Measurements from ENCODE around the gene PIGQ. TPM values are rescaled to one million over a fixed set of nuclear protein-coding genes. Genes with fewer than 3 reads are reported as not detected.

PIGQ gene
- total RNA-seq, 1 experiment from 2014 or later, result 58.0 TPM

DNA sequence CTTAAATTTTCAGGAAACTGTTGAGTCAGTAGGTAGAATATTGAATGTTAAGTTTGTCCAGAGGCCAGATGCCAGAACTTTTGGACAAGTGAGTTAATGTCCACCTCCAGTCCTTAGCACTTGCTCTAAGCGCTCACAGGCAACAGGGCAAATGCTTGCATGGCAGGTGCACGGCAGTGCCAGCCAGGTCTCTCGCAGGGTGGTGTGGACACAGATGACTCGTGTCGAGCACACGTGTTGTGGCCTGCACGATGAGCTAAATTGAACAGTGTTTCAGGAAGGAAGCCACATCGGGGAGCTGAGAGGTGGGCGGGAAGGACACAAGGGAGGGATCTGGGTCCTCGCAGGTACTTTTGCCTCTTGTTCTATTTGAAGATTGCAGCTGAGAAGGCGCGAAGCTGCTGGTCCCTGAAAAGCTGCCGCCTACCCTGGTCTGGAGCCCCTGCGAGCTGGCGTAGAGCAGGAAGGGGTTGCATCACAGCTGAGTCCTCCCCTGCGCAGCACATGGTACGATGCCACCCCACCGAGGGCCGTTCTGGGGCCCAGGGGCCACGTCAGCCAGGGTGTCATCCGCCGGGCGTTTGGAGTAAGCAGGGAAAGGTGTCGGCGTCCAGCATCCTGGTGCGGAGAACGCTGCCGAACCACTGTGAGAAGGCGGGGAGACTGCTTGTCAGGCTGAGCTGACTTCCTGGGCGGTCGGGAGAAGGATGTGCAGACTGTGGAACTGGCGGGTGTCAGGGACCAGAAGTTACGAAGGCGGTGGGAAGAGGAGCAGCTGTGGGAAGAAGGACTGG lies 26.4 kb downstream of the PIGQ start:
- no CpG with 5 or more reads among the region's 34 CpGs for WGBS (ENCODE audit: extremely low coverage, insufficient read length, low lambda C conversion rate)
- peak overlapping the region in 2 of 3 experiments; percentile 11 to 21; a peak in 5 of 7 replicates for H3K27ac Mint-ChIP-seq
- no peak overlapping the region for H2BK12ac ChIP-seq (ENCODE audit: insufficient read length, low read depth, low read length)
- no peak overlapping the region for H3K56ac ChIP-seq (ENCODE audit: insufficient read length, low read depth, low read length)
- no peaks in the 10 kb centered on the region for H4K20me1 ChIP-seq (ENCODE audit: control insufficient read depth, insufficient read depth, insufficient read length)
- no peak overlapping the region for H3K23ac ChIP-seq (ENCODE audit: insufficient read length, low read depth, low read length)
- no peak overlapping the region for H2AK5ac ChIP-seq (ENCODE audit: insufficient read length, low read length)
- H3K27ac ChIP-seq (ENCODE audit: insufficient read length, low read depth, low read length), result no peak overlapping the region
- no peak overlapping the region for H2BK5ac ChIP-seq (ENCODE audit: insufficient read length, low read length)
- H3K4me1 ChIP-seq (ENCODE audit: insufficient read depth, low read length), result no peaks in the 10 kb centered on the region
- H2BK120ac ChIP-seq (ENCODE audit: low read depth, low read length, poor library complexity, severe bottlenecking), result no peak overlapping the region
- no peak overlapping the region for H3K9ac ChIP-seq (ENCODE audit: extremely low read depth, insufficient read length, low read length)
- no peak overlapping the region; the same call in 1 of the 2 replicates for H3K14ac ChIP-seq (ENCODE audit: insufficient read depth, low read length)
- no peak for DNase-seq
- H2BK20ac ChIP-seq (ENCODE audit: low read depth, low read length, poor library complexity, severe bottlenecking), result no peak overlapping the region
- H3T11ph ChIP-seq (ENCODE audit: low read length), result no peak overlapping the region
- H4K5ac ChIP-seq (ENCODE audit: insufficient read length, low read depth, low read length), result no peak overlapping the region
- no peak overlapping the region for H2AFZ ChIP-seq (ENCODE audit: low read length)
- no peak overlapping the region for H4K91ac ChIP-seq (ENCODE audit: insufficient read length, low read depth, low read length)
- H4K8ac ChIP-seq (replicated peaks; ENCODE audit: insufficient read length, low read depth, low read length), result no peak overlapping the region
- no peaks in the 10 kb centered on the region for H3K9me3 ChIP-seq (ENCODE audit: control insufficient read depth, low read depth, low read length)
- no peaks in the 10 kb centered on the region; the same call in 1 of the 2 replicates for H3K27me3 ChIP-seq (ENCODE audit: insufficient read depth, low read length)
- no peaks in the 10 kb centered on the region for H3K23me2 ChIP-seq (ENCODE audit: insufficient read length, low read depth, low read length, poor library complexity, severe bottlenecking)
- H3K36me3 Mint-ChIP-seq (ENCODE audit: insufficient read depth in 1 of 3, low read depth in 3 of 3), result peaks cover 9 to 28% (median 28%) of the 10 kb centered on the region in 3 experiments; a peak in 6 of 7 replicates
- no peak overlapping the region for H3K4ac ChIP-seq (ENCODE audit: low read depth, low read length)
- H3K4me1 Mint-ChIP-seq, result peaks cover 3% of the 10 kb centered on the region in 2 experiments; a peak in 3 of 4 replicates
- H3K4me3 Mint-ChIP-seq, result no peak overlapping the region
- H3K79me1 ChIP-seq (ENCODE audit: insufficient read depth, low read depth, low read length, poor library complexity, severe bottlenecking), result peaks cover 3% of the 10 kb centered on the region
- no peak overlapping the region for H3K4me2 ChIP-seq (ENCODE audit: insufficient read depth, insufficient read length, low read length)
- H3K27me3 Mint-ChIP-seq (ENCODE audit: low read depth), result peaks cover 20% of the 10 kb centered on the region
- H2BK15ac ChIP-seq (ENCODE audit: low read depth, low read length), result no peak overlapping the region
- no peaks in the 10 kb centered on the region; the same call in 1 of the 2 replicates for H3K79me2 ChIP-seq (ENCODE audit: insufficient read depth, low read length)
- peaks cover 0 to under 1% of the 10 kb centered on the region in 2 experiments; a peak in 1 of 5 replicates for H3K9me3 Mint-ChIP-seq
- H3K18ac ChIP-seq (ENCODE audit: insufficient read length, low read depth, low read length), result no peak overlapping the region
- TF ChIP-seq, protein P1, sequence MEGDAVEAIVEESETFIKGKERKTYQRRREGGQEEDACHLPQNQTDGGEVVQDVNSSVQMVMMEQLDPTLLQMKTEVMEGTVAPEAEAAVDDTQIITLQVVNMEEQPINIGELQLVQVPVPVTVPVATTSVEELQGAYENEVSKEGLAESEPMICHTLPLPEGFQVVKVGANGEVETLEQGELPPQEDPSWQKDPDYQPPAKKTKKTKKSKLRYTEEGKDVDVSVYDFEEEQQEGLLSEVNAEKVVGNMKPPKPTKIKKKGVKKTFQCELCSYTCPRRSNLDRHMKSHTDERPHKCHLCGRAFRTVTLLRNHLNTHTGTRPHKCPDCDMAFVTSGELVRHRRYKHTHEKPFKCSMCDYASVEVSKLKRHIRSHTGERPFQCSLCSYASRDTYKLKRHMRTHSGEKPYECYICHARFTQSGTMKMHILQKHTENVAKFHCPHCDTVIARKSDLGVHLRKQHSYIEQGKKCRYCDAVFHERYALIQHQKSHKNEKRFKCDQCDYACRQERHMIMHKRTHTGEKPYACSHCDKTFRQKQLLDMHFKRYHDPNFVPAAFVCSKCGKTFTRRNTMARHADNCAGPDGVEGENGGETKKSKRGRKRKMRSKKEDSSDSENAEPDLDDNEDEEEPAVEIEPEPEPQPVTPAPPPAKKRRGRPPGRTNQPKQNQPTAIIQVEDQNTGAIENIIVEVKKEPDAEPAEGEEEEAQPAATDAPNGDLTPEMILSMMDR (conservative IDR thresholded peaks at IDR 0.05), result no peak
